Measurements from ENCODE around the gene RTP3. TPM values are rescaled to one million over a fixed set of nuclear protein-coding genes. Genes with fewer than 3 reads are reported as not detected.
A peak's percentile ranks its signal among the peaks of the same experiment; 100 is the strongest.
"Not testable (repeated sequence)": the region's sequence is repeated elsewhere in the genome, so short reads cannot be mapped to it uniquely, and the experiment has no call there.

RTP3 gene
- total RNA-seq, 1 donor from 2014 or later, result not detected

GRCh38 chr3:46536758-46537157, 39.0 kb downstream of the RTP3 start:
- H3K36me3 ChIP-seq, result no peaks in the 10 kb centered on the region
- no peaks in the 10 kb centered on the region for H3K4me1 ChIP-seq
- H3K27me3 ChIP-seq, result no peaks in the 10 kb centered on the region
- intact Hi-C loops (cut with DNase I), result no loop called here
- H3K4me3 ChIP-seq, result no peak overlapping the region
- no peak for DNase-seq (ENCODE audit: low spot score in 2 of 2)
- no peaks in the 10 kb centered on the region for H3K9me3 ChIP-seq
- TF ChIP-seq CTCF (IDR thresholded peaks at IDR 0.05), result no peak
- H3K27ac ChIP-seq, result no peak overlapping the region

- H3K4me1 ChIP-seq, result no peaks in the 10 kb centered on the region
- intact Hi-C loops (cut with DNase I), result no loop called here
- no peak overlapping the region for H3K27ac ChIP-seq
- no peaks in the 10 kb centered on the region for H3K9me3 ChIP-seq
- H3K27me3 ChIP-seq, result no peaks in the 10 kb centered on the region
- no peaks in the 10 kb centered on the region for H3K36me3 ChIP-seq
- TF ChIP-seq CTCF (IDR thresholded peaks at IDR 0.05), result no peak
- no peak overlapping the region for H3K4me3 ChIP-seq
- DNase-seq (ENCODE audit: low spot score in 2 of 2), result no peak
These were observed 39.5 kb downstream of the RTP3 start for GRCh38 chr3:46537316-46537715.

GRCh38 chr3:46537779-46538178, 40.0 kb downstream of the RTP3 start:
- no peak for TF ChIP-seq CTCF (IDR thresholded peaks at IDR 0.05)
- Histone ChIP-seq H3K4me3 (no peak overlapping the region), H3K4me1 (no peaks in the 10 kb centered on the region), H3K9me3 (no peaks in the 10 kb centered on the region), H3K36me3 (no peaks in the 10 kb centered on the region), H3K27me3 (no peaks in the 10 kb centered on the region), H3K27ac (no peak overlapping the region)
- intact Hi-C loops (cut with DNase I), result no loop called here
- no peak for DNase-seq (ENCODE audit: low spot score in 2 of 2)

- DNase-seq (ENCODE audit: low spot score in 2 of 2); intact Hi-C loops (cut with DNase I); H3K9me3 ChIP-seq; H3K4me1 ChIP-seq; H3K27ac ChIP-seq; H3K4me3 ChIP-seq; H3K27me3 ChIP-seq; H3K36me3 ChIP-seq: not testable (repeated sequence)
These were observed 40.6 kb downstream of the RTP3 start for GRCh38 chr3:46538425-46538802.

- Histone ChIP-seq H3K4me1 (no peaks in the 10 kb centered on the region), H3K27ac (no peak overlapping the region), H3K27me3 (no peaks in the 10 kb centered on the region), H3K36me3 (no peaks in the 10 kb centered on the region), H3K4me3 (no peak overlapping the region), H3K9me3 (no peaks in the 10 kb centered on the region)
- TF ChIP-seq CTCF (IDR thresholded peaks at IDR 0.05), result no peak
- intact Hi-C loops (cut with DNase I), result no loop called here
- DNase-seq (ENCODE audit: low spot score in 2 of 2), result peak; percentile 36 to 78
These were observed 41.1 kb downstream of the RTP3 start for GRCh38 chr3:46538803-46539442.

- intact Hi-C loops (cut with DNase I), result no loop called here
- Histone ChIP-seq H3K27ac (no peak overlapping the region), H3K9me3 (no peaks in the 10 kb centered on the region), H3K36me3 (no peaks in the 10 kb centered on the region), H3K27me3 (no peaks in the 10 kb centered on the region), H3K4me1 (no peaks in the 10 kb centered on the region), H3K4me3 (no peak overlapping the region)
- DNase-seq (ENCODE audit: low spot score in 2 of 2), result no peak
- TF ChIP-seq CTCF (IDR thresholded peaks at IDR 0.05), result no peak
These were observed 41.7 kb downstream of the RTP3 start for GRCh38 chr3:46539443-46540005.

All from ascending aorta (tissue), 2 donors.